ENCODE results near the gene GRIK3.
"Not testable (repeated sequence)": the region's sequence is repeated elsewhere in the genome, so short reads cannot be mapped to it uniquely, and the experiment has no call there.

GRIK3 gene

GRCh38 chr1:36783475-36783874 is 250.8 kb downstream of the GRIK3 start:
- DNase-seq (ENCODE audit: low spot score), result no peak

GRCh38 chr1:36782785-36783184 is 251.5 kb downstream of the GRIK3 start:
- DNase-seq (ENCODE audit: low spot score), result no peak

- no peak for DNase-seq (ENCODE audit: low spot score)
Measured at GRCh38 chr1:36782085-36782484, 252.2 kb downstream of the GRIK3 start.

- no peak for DNase-seq (ENCODE audit: low spot score)
Measured at GRCh38 chr1:36781098-36781497, 253.2 kb downstream of the GRIK3 start.

GRCh38 chr1:36778740-36779139 is 255.6 kb downstream of the GRIK3 start:
- no peak for DNase-seq (ENCODE audit: low spot score)

- DNase-seq (ENCODE audit: low spot score), result no peak
Measured at GRCh38 chr1:36776948-36777831, 257.1 kb downstream of the GRIK3 start.

GRCh38 chr1:36776256-36776655 is 258.1 kb downstream of the GRIK3 start:
- no peak for DNase-seq (ENCODE audit: low spot score)

- DNase-seq (ENCODE audit: low spot score), result no peak
Measured at GRCh38 chr1:36775716-36776115, 258.6 kb downstream of the GRIK3 start.

GRCh38 chr1:36773827-36774541 is 260.3 kb downstream of the GRIK3 start:
- no peak for DNase-seq (ENCODE audit: low spot score)

GRCh38 chr1:36772647-36773495 is 261.4 kb downstream of the GRIK3 start:
- DNase-seq (ENCODE audit: low spot score), result no peak

- DNase-seq (ENCODE audit: low spot score), result no peak
Measured at GRCh38 chr1:36771660-36772284, 262.5 kb downstream of the GRIK3 start.

- no peak for DNase-seq (ENCODE audit: low spot score)
Measured at GRCh38 chr1:36771240-36771639, 263.1 kb downstream of the GRIK3 start.

GRCh38 chr1:36769886-36770830 is 264.2 kb downstream of the GRIK3 start:
- no peak for DNase-seq (ENCODE audit: low spot score)

GRCh38 chr1:36768486-36769178 is 265.7 kb downstream of the GRIK3 start:
- DNase-seq (ENCODE audit: low spot score), result no peak

GRCh38 chr1:36767429-36767828 is 266.9 kb downstream of the GRIK3 start:
- not testable (repeated sequence) for DNase-seq (ENCODE audit: low spot score)

- no peak for DNase-seq (ENCODE audit: low spot score)
Measured at GRCh38 chr1:36766481-36766880, 267.8 kb downstream of the GRIK3 start.

GRCh38 chr1:36765785-36766300 is 268.5 kb downstream of the GRIK3 start:
- no peak for DNase-seq (ENCODE audit: low spot score)

- no peak for DNase-seq (ENCODE audit: low spot score)
Measured at GRCh38 chr1:36764798-36765197, 269.5 kb downstream of the GRIK3 start.

- DNase-seq (ENCODE audit: low spot score), result no peak
Measured at GRCh38 chr1:36763771-36764170, 270.5 kb downstream of the GRIK3 start.

- DNase-seq (ENCODE audit: low spot score), result no peak
Measured at GRCh38 chr1:36762174-36762573, 272.1 kb downstream of the GRIK3 start.

Measured in AG20443 (cell line).